SH-SY5Y (cell line): Measurements from ENCODE around the gene SLIRP.

Experiments used
- GATA2 ChIP-seq: IDR thresholded peaks from 2 replicates; pipeline ENCODE4 v1.6.1; 2011; ENCODE audit warnings: mild to moderate bottlenecking, low read depth, low read length
- GATA3 ChIP-seq: IDR thresholded peaks from 2 replicates; pipeline ENCODE4 v1.6.1; 2011; ENCODE audit warnings: low read depth, mild to moderate bottlenecking, low read length, moderate library complexity

SLIRP gene

GRCh38 chr14:77707724-77708408, at the start of gene SLIRP, which contains the start of gene ALKBH1:
TSS of gene SLIRP (plus strand) at chr14:77708103. CDS start at chr14:77708112, 9 bp downstream.
TSS of gene ALKBH1 (minus strand) at chr14:77708023. CDS start at chr14:77708004, 19 bp downstream.
- TF ChIP-seq GATA3, result no peak
- TF ChIP-seq GATA2, result peak; percentile 60

GRCh38 chr14:77659831-77660230, 48.1 kb upstream of the SLIRP start:
- TF ChIP-seq GATA3, result no peak
- TF ChIP-seq GATA2, result no peak

GRCh38 chr14:77660754-77661153, 47.1 kb upstream of the SLIRP start:
- TF ChIP-seq GATA3 (no peak), GATA2 (no peak)

- TF ChIP-seq GATA2 (no peak), GATA3 (no peak)
Observed at GRCh38 chr14:77663293-77663692, 44.6 kb upstream of the SLIRP start.

- no peak for TF ChIP-seq GATA2
- TF ChIP-seq GATA3, result no peak
Observed at GRCh38 chr14:77667331-77667730, 40.6 kb upstream of the SLIRP start.

GRCh38 chr14:77673193-77673592, 34.7 kb upstream of the SLIRP start:
- TF ChIP-seq GATA3, result no peak
- TF ChIP-seq GATA2, result no peak

GRCh38 chr14:77674931-77675330, 33.0 kb upstream of the SLIRP start:
- no peak for TF ChIP-seq GATA3

- TF ChIP-seq GATA2 (no peak), GATA3 (no peak)
Observed at GRCh38 chr14:77681196-77682157, 26.4 kb upstream of the SLIRP start.

- no peak for TF ChIP-seq GATA2
- TF ChIP-seq GATA3, result no peak
Observed at GRCh38 chr14:77682158-77682553, 25.7 kb upstream of the SLIRP start.

- no peak for TF ChIP-seq GATA3
- TF ChIP-seq GATA2, result no peak
Observed at GRCh38 chr14:77691259-77691658, 16.6 kb upstream of the SLIRP start.

GRCh38 chr14:77707355-77707723, 564 bp upstream of the SLIRP start:
- TF ChIP-seq GATA3 (no peak), GATA2 (no peak)

GRCh38 chr14:77708749-77709148, 846 bp downstream of the SLIRP start:
- TF ChIP-seq GATA3 (no peak), GATA2 (no peak)

GRCh38 chr14:77709412-77709811, 1.5 kb downstream of the SLIRP start:
- TF ChIP-seq GATA3, result no peak
- no peak for TF ChIP-seq GATA2

- TF ChIP-seq GATA2 (no peak), GATA3 (no peak)
Observed at GRCh38 chr14:77710364-77710763, 2.5 kb downstream of the SLIRP start.

GRCh38 chr14:77714926-77715325, 7.0 kb downstream of the SLIRP start:
- TF ChIP-seq GATA2 (no peak), GATA3 (no peak)
